Aortic smooth muscle cell (primary cell): ENCODE measurements around the gene ETFBKMT. TPM values are rescaled to one million over a fixed set of nuclear protein-coding genes. Genes with fewer than 3 reads are reported as not detected.

Experiments
- total RNA-seq: library from RNA; depleted of rRNA; stranded (reverse); fragments of >200 nt; gene quantifications from 2 replicates; pipeline ENCODE4 v1.2.3, GENCODE V29; 2014

ETFBKMT gene
- total RNA-seq: 2.6 and 4.0 TPM in 2 replicates

GRCh38 chr12:31659087-31659942, at the start of gene ETFBKMT:
Gene ETFBKMT (plus strand): TSS chr12:31659688. CDS start chr12:31661954, 2,266 bp downstream.

Other genes starting within 250 kb of the ETFBKMT start
- 10.2 and 11.5 TPM in 2 replicates for gene DENND5B, start 68.6 kb upstream of the ETFBKMT start, total RNA-seq
- 18.0 and 20.6 TPM in 2 replicates for gene AMN1, start 69.3 kb downstream of the ETFBKMT start, total RNA-seq